Ascending aorta (tissue), 2 donors: ENCODE data around the gene DALRD3. TPM values are rescaled to one million over a fixed set of nuclear protein-coding genes. Genes with fewer than 3 reads are reported as not detected.
"Not testable (repeated sequence)": the region's sequence is repeated elsewhere in the genome, so short reads cannot be mapped to it uniquely, and the experiment has no call there.

Source experiments
- DNase-seq, 2 donors: peaks; one replicate each; pipeline ENCODE4 v3.0.0-alpha.2; 2019; ENCODE audit warnings: low spot score in 2 of 2
- H3K27ac ChIP-seq, 2 donors: fragments of 200-600 bp; sonication (generic); one replicate each; pipeline ENCODE4 v1.5.1; 2016 to 2017; ENCODE audit warnings: mild to moderate bottlenecking in 1 of 2
- H3K27me3 ChIP-seq: fragments of 200-600 bp; sonication (generic); one replicate; pipeline ENCODE4 v1.5.1; 2017
- H3K36me3 ChIP-seq, 2 donors: fragments of 200-600 bp; sonication (generic); one replicate each; pipeline ENCODE4 v1.5.1; 2016
- H3K4me1 ChIP-seq, 2 donors: fragments of 200-600 bp; sonication (generic); one replicate each; pipeline ENCODE4 v1.5.1; 2016 to 2017; ENCODE audit warnings: mild to moderate bottlenecking in 1 of 2
- H3K4me3 ChIP-seq, 2 donors: fragments of 200-600 bp; sonication (generic); one replicate each; pipeline ENCODE4 v1.5.1; 2016 to 2017; ENCODE audit warnings: mild to moderate bottlenecking in 1 of 2
- H3K9me3 ChIP-seq, 2 donors: fragments of 200-600 bp; sonication (generic); one replicate each; pipeline ENCODE4 v1.5.1; 2016
- CTCF ChIP-seq, 3 experiments: fragments of 200-600 bp in 2 of 3; fragments of 450-650 bp in 1 of 3; sonication (generic) in 2 of 3; IDR thresholded peaks; one replicate each; pipeline ENCODE4 v1.5.1; 2016 to 2019; ENCODE audit warnings: antibody characterized with exemption in 3 of 3, mild to moderate bottlenecking in 1 of 3, moderate library complexity in 1 of 3
- intact Hi-C: fragments of 100-400 bp; cut with DNase I; formaldehyde crosslinking; loops from one replicate; pipeline ENCODE4 v1.15.1; 2023
- total RNA-seq: library from RNA; depleted of rRNA; stranded (reverse); fragments of >200 nt; gene quantifications from one replicate; pipeline ENCODE4 v1.1.0, GENCODE V29; 2016

Gene DALRD3
- total RNA-seq, 1 donor from 2014 or later = 73.1 TPM

GRCh38 chr3:49012441-49013017 is 5.9 kb downstream of the DALRD3 start:
- Histone ChIP-seq H3K27me3 (no peaks in the 10 kb centered on the region), H3K27ac (no peak overlapping the region), H3K9me3 (no peaks in the 10 kb centered on the region), H3K4me1 (peaks cover 2 to 11% of the 10 kb centered on the region in 2 donors), H3K36me3 (peaks cover 43 to 51% of the 10 kb centered on the region in 2 donors), H3K4me3 (no peak overlapping the region)
- TF ChIP-seq CTCF (IDR thresholded peaks at IDR 0.05) = no peak
- intact Hi-C loops = no loop called here
- no peak for DNase-seq

GRCh38 chr3:49009396-49009795 is 9.0 kb downstream of the DALRD3 start:
- Histone ChIP-seq H3K27me3 (no peaks in the 10 kb centered on the region), H3K4me1 (peaks cover 2 to 13% of the 10 kb centered on the region in 2 donors), H3K36me3 (peaks cover 24 to 32% of the 10 kb centered on the region in 2 donors), H3K4me3 (no peak overlapping the region), H3K27ac (no peak overlapping the region), H3K9me3 (no peaks in the 10 kb centered on the region)
- TF ChIP-seq CTCF (IDR thresholded peaks at IDR 0.05) = no peak
- DNase-seq = no peak
- intact Hi-C loops = loop anchor here (5.0 kb wide), 2 partner anchors 92 to 403 kb away; partner anchors contain the start of genes ARIH2, RHOA and TCTA

- intact Hi-C loops = loop anchor here (5.0 kb wide), 2 partner anchors 91 to 404 kb away; partner anchors contain the start of genes ARIH2, RHOA and TCTA
- H3K27me3 ChIP-seq, DNase-seq, H3K9me3 ChIP-seq: not testable (repeated sequence)
- H3K27ac ChIP-seq = peak overlapping the region; percentile 96
- peaks cover 2 to 13% of the 10 kb centered on the region in 2 donors for H3K4me1 ChIP-seq
- peak overlapping the region; percentile 77 to 80 for H3K4me3 ChIP-seq
- H3K36me3 ChIP-seq = peaks cover 18 to 25% of the 10 kb centered on the region in 2 donors
Measured at GRCh38 chr3:49008627-49009026, 9.8 kb downstream of the DALRD3 start.

- peaks cover 2 to 13% of the 10 kb centered on the region in 2 donors for H3K4me1 ChIP-seq
- peak; percentile 44 to 90 for DNase-seq
- H3K9me3 ChIP-seq = no peaks in the 10 kb centered on the region
- peak overlapping the region; percentile 77 to 80 for H3K4me3 ChIP-seq
- intact Hi-C loops = loop anchor here (1.0 to 5.0 kb wide), 7 partner anchors 13 to 404 kb away; partner anchors contain the start of genes ARIH2, QRICH1, RHOA and SLC25A20
- peak overlapping the region; percentile 96 for H3K27ac ChIP-seq
- no peaks in the 10 kb centered on the region for H3K27me3 ChIP-seq
- peaks cover 11 to 19% of the 10 kb centered on the region in 2 donors for H3K36me3 ChIP-seq
- no peak for TF ChIP-seq CTCF (IDR thresholded peaks at IDR 0.05)
Measured at GRCh38 chr3:49007771-49008528, 10.4 kb downstream of the DALRD3 start.

- peak; percentile 17 to 61 (median 25) for TF ChIP-seq CTCF (IDR thresholded peaks at IDR 0.05)
- H3K27ac ChIP-seq = peak within 1 kb of the TSS; percentile 96
- peaks cover 6 to 11% of the 10 kb centered on the region in 2 donors for H3K36me3 ChIP-seq
- no peaks in the 10 kb centered on the region for H3K27me3 ChIP-seq
- peaks cover 2 to 13% of the 10 kb centered on the region in 2 donors for H3K4me1 ChIP-seq
- peak; percentile 96 to 99 for DNase-seq
- H3K4me3 ChIP-seq = peak within 1 kb of the TSS; percentile 77 to 80
- H3K9me3 ChIP-seq = no peaks in the 10 kb centered on the region
- intact Hi-C loops = loop anchor here (1.0 to 5.0 kb wide), 7 partner anchors 14 to 405 kb away; partner anchors contain the start of genes ARIH2, QRICH1, RHOA and SLC25A20
Measured at GRCh38 chr3:49007068-49007770, 11.2 kb downstream of the DALRD3 start, which contains the start of gene WDR6. Gene WDR6 (plus strand): TSS chr3:49007391. CDS start chr3:49007432, 41 bp downstream.
